Activated naive CD4-positive, alpha-beta T cell treated with anti-CD3 and anti-CD28 coated beads for 36 hours (primary cell): Measurements from ENCODE around the gene POMT2. TPM values are rescaled to one million over a fixed set of nuclear protein-coding genes. Genes with fewer than 3 reads are reported as not detected.
"Not testable (repeated sequence)": the region's sequence is repeated elsewhere in the genome, so short reads cannot be mapped to it uniquely, and the experiment has no call there.

Experiments used
- CTCF ChIA-PET: fragments of 350-600 bp; sonication (Branson Sonifier 250); formaldehyde crosslinking; loops from one replicate; lab custom pipeline; 2021; ENCODE audit warnings: antibody characterized with exemption; lab: Charles Lee
- DNase-seq: peaks from one replicate; pipeline ENCODE4 v3.0.0-alpha.2; 2020
- H3K27ac Mint-ChIP-seq: one replicate; pipeline ENCODE4 v1.8.0; 2021; ENCODE audit warnings: mild to moderate bottlenecking, mixed read lengths
- H3K27me3 Mint-ChIP-seq: one replicate; pipeline ENCODE4 v1.8.0; 2021; ENCODE audit warnings: low read depth, mixed read lengths
- H3K36me3 Mint-ChIP-seq: one replicate; pipeline ENCODE4 v1.8.0; 2021; ENCODE audit warnings: low read depth, mixed read lengths
- H3K4me1 Mint-ChIP-seq: one replicate; pipeline ENCODE4 v1.8.0; 2021; ENCODE audit warnings: low read depth, mixed read lengths
- H3K4me3 Mint-ChIP-seq: one replicate; pipeline ENCODE4 v1.8.0; 2021; ENCODE audit warnings: mild to moderate bottlenecking, moderate library complexity, mixed read lengths
- H3K9me3 Mint-ChIP-seq: one replicate; pipeline ENCODE4 v1.8.0; 2021; ENCODE audit warnings: mixed read lengths
- intact Hi-C: fragments of 100-400 bp; cut with micrococcal nuclease; formaldehyde crosslinking; loops from one replicate; pipeline ENCODE4 v1.15.1; 2023
- total RNA-seq, 2 experiments: library from RNA; stranded (reverse); gene quantifications; one replicate each; pipeline ENCODE4 v1.2.3, GENCODE V29; 2021

POMT2 gene
- total RNA-seq, 2 experiments from 2014 or later = 11.3 to 14.5 TPM

- no peak overlapping the region for H3K4me3 Mint-ChIP-seq
- H3K9me3 Mint-ChIP-seq = no peaks in the 10 kb centered on the region
- no peak overlapping the region for H3K27ac Mint-ChIP-seq
- CTCF ChIA-PET = no interaction called here
- no peak for DNase-seq
- no peaks in the 10 kb centered on the region for H3K4me1 Mint-ChIP-seq
- intact Hi-C loops = no loop called here
- no peaks in the 10 kb centered on the region for H3K27me3 Mint-ChIP-seq
- peaks cover 6% of the 10 kb centered on the region for H3K36me3 Mint-ChIP-seq
Measured at GRCh38 chr14:77342726-77343397, 22.2 kb upstream of the POMT2 start.

- intact Hi-C loops = no loop called here
- Mint-ChIP-seq H3K36me3 (peaks cover 6% of the 10 kb centered on the region), H3K4me1 (no peaks in the 10 kb centered on the region), H3K27ac (no peak overlapping the region), H3K27me3 (no peaks in the 10 kb centered on the region), H3K9me3 (no peaks in the 10 kb centered on the region), H3K4me3 (no peak overlapping the region)
- no peak for DNase-seq
- CTCF ChIA-PET = no interaction called here
Measured at GRCh38 chr14:77340389-77340788, 19.7 kb upstream of the POMT2 start.

GRCh38 chr14:77339407-77339806 is 18.7 kb upstream of the POMT2 start:
- Mint-ChIP-seq H3K27me3 (no peaks in the 10 kb centered on the region), H3K4me3 (no peak overlapping the region), H3K36me3 (peaks cover 8% of the 10 kb centered on the region), H3K27ac (no peak overlapping the region), H3K9me3 (no peaks in the 10 kb centered on the region), H3K4me1 (no peaks in the 10 kb centered on the region)
- intact Hi-C loops = no loop called here
- CTCF ChIA-PET = interaction anchor here (1.2 kb wide), 1 partner anchor 23 kb away, joined by 5 read pairs; no protein-coding TSS in a partner anchor
- no peak for DNase-seq

- Mint-ChIP-seq H3K4me3 (no peak overlapping the region), H3K36me3 (peaks cover 6% of the 10 kb centered on the region), H3K27me3 (no peaks in the 10 kb centered on the region), H3K27ac (no peak overlapping the region), H3K9me3 (no peaks in the 10 kb centered on the region), H3K4me1 (no peaks in the 10 kb centered on the region)
- intact Hi-C loops = no loop called here
- no peak for DNase-seq
- CTCF ChIA-PET = no interaction called here
Measured at GRCh38 chr14:77338302-77338701, 17.6 kb upstream of the POMT2 start.

- no peak overlapping the region for H3K27ac Mint-ChIP-seq
- CTCF ChIA-PET = no interaction called here
Measured at GRCh38 chr14:77337880-77338279, 17.2 kb upstream of the POMT2 start.

GRCh38 chr14:77337255-77337654 is 16.6 kb upstream of the POMT2 start:
- H3K36me3 Mint-ChIP-seq, intact Hi-C loops, H3K27me3 Mint-ChIP-seq, H3K27ac Mint-ChIP-seq, DNase-seq, H3K9me3 Mint-ChIP-seq, CTCF ChIA-PET, H3K4me1 Mint-ChIP-seq, H3K4me3 Mint-ChIP-seq: not testable (repeated sequence)

More at GRCh38 chr14:77337880-77338279, 17.2 kb upstream of the POMT2 start:
- no peak overlapping the region for H3K4me3 Mint-ChIP-seq
- H3K27me3 Mint-ChIP-seq = no peaks in the 10 kb centered on the region
- no peaks in the 10 kb centered on the region for H3K9me3 Mint-ChIP-seq
- H3K4me1 Mint-ChIP-seq = no peaks in the 10 kb centered on the region
- DNase-seq = no peak
- intact Hi-C loops = no loop called here
- peaks cover 5% of the 10 kb centered on the region for H3K36me3 Mint-ChIP-seq

- CTCF ChIA-PET = no interaction called here
- intact Hi-C loops = no loop called here
- Mint-ChIP-seq H3K27me3 (no peaks in the 10 kb centered on the region), H3K4me3 (no peak overlapping the region), H3K9me3 (no peaks in the 10 kb centered on the region), H3K27ac (no peak overlapping the region), H3K36me3 (peaks cover 5% of the 10 kb centered on the region), H3K4me1 (no peaks in the 10 kb centered on the region)
- DNase-seq = no peak
Measured at GRCh38 chr14:77335576-77335975, 14.9 kb upstream of the POMT2 start.

- CTCF ChIA-PET = interaction anchor here (0.8 to 1.4 kb wide), 4 partner anchors 10 to 178 kb away, joined by 3 to 5 read pairs (median 4); partner anchors contain the start of genes GSTZ1 and POMT2
- no peak for DNase-seq
- no peaks in the 10 kb centered on the region for H3K27me3 Mint-ChIP-seq
Measured at GRCh38 chr14:77329872-77330271, 9.2 kb upstream of the POMT2 start.

GRCh38 chr14:77327111-77327510 is 6.4 kb upstream of the POMT2 start:
- no peaks in the 10 kb centered on the region for H3K36me3 Mint-ChIP-seq
- intact Hi-C loops = no loop called here
- H3K27me3 Mint-ChIP-seq = no peaks in the 10 kb centered on the region
- DNase-seq = no peak
- peaks cover 5% of the 10 kb centered on the region for H3K4me1 Mint-ChIP-seq
- H3K27ac Mint-ChIP-seq = no peak overlapping the region
- no peaks in the 10 kb centered on the region for H3K9me3 Mint-ChIP-seq
- CTCF ChIA-PET = interaction anchor here (2.3 kb wide), 1 partner anchor 11 kb away, joined by 13 read pairs; no protein-coding TSS in a partner anchor
- H3K4me3 Mint-ChIP-seq = no peak overlapping the region

More at GRCh38 chr14:77329872-77330271, 9.2 kb upstream of the POMT2 start:
- intact Hi-C loops = no loop called here
- no peak overlapping the region for H3K27ac Mint-ChIP-seq
- H3K4me1 Mint-ChIP-seq = no peaks in the 10 kb centered on the region
- no peak overlapping the region for H3K4me3 Mint-ChIP-seq
- H3K9me3 Mint-ChIP-seq = no peaks in the 10 kb centered on the region
- H3K36me3 Mint-ChIP-seq = no peaks in the 10 kb centered on the region

GRCh38 chr14:77325746-77326094 is 5.0 kb upstream of the POMT2 start:
- H3K9me3 Mint-ChIP-seq = no peaks in the 10 kb centered on the region
- no peak for DNase-seq
- H3K27me3 Mint-ChIP-seq = no peaks in the 10 kb centered on the region
- H3K27ac Mint-ChIP-seq = no peak overlapping the region
- CTCF ChIA-PET = interaction anchor here (2.3 kb wide), 1 partner anchor 10 kb away, joined by 13 read pairs; no protein-coding TSS in a partner anchor
- peaks cover 10% of the 10 kb centered on the region for H3K4me1 Mint-ChIP-seq
- H3K4me3 Mint-ChIP-seq = no peak overlapping the region
- H3K36me3 Mint-ChIP-seq = no peaks in the 10 kb centered on the region
- intact Hi-C loops = no loop called here

GRCh38 chr14:77324816-77325745 is 4.4 kb upstream of the POMT2 start:
- Mint-ChIP-seq H3K27me3 (no peaks in the 10 kb centered on the region), H3K27ac (no peak overlapping the region), H3K36me3 (no peaks in the 10 kb centered on the region), H3K9me3 (no peaks in the 10 kb centered on the region), H3K4me1 (peaks cover 12% of the 10 kb centered on the region), H3K4me3 (no peak overlapping the region)
- no peak for DNase-seq
- intact Hi-C loops = loop anchor here (5.0 kb wide), 1 partner anchor 227 kb away; no protein-coding TSS in a partner anchor
- CTCF ChIA-PET = interaction anchor here (1.1 to 2.3 kb wide), 2 partner anchors 9 kb away, joined by 9 to 13 read pairs; no protein-coding TSS in a partner anchor

GRCh38 chr14:77324289-77324688 is 3.6 kb upstream of the POMT2 start:
- DNase-seq = no peak
- Mint-ChIP-seq H3K36me3 (no peaks in the 10 kb centered on the region), H3K4me1 (peaks cover 15% of the 10 kb centered on the region), H3K9me3 (no peaks in the 10 kb centered on the region), H3K27me3 (no peaks in the 10 kb centered on the region), H3K4me3 (no peak overlapping the region), H3K27ac (no peak overlapping the region)
- CTCF ChIA-PET = interaction anchor here (0.6 to 1.1 kb wide), 3 partner anchors 8 to 253 kb away, joined by 3 to 9 read pairs (median 3); no protein-coding TSS in a partner anchor
- intact Hi-C loops = loop anchor here (5.0 kb wide), 1 partner anchor 228 kb away; no protein-coding TSS in a partner anchor
